Measurements from ENCODE around the gene CDK7. TPM values are rescaled to one million over a fixed set of nuclear protein-coding genes. Genes with fewer than 3 reads are reported as not detected.

The CDK7 gene
- total RNA-seq, 6 experiments from 2014 or later = 6.0 to 10.0 (median 8.1) TPM

DNA sequence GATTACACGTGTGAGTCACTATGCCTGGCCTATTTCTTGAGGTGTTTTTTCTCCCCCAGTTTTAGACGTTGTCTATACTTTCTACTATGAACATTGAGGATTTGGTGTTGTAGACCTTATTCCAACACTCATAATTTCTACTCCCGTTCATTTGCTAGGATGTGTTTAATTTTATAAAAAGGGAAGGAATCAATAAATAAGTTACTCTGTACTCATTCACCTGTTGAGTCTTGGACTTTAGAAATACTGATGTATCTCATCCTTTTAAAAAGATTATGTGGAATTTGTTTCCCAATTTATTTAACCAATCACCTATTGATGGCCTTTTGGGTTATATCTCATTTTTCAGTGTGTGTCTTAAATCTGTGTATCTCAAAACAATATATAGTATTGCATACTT is 3.2 kb downstream of the CDK7 start:
- Histone ChIP-seq H3K36me3 (peaks cover 0 to 6% (median 2%) of the 10 kb centered on the region in 4 donors), H3K4me1 (peaks cover 0 to 11% (median 5%) of the 10 kb centered on the region in 4 donors), H3K9me3 (no peaks in the 10 kb centered on the region), H3K27me3 (no peaks in the 10 kb centered on the region), H3K4me3 (no peak overlapping the region), H3K27ac (no peak overlapping the region)
- DNase-seq = no peak
- TF ChIP-seq, protein P1, sequence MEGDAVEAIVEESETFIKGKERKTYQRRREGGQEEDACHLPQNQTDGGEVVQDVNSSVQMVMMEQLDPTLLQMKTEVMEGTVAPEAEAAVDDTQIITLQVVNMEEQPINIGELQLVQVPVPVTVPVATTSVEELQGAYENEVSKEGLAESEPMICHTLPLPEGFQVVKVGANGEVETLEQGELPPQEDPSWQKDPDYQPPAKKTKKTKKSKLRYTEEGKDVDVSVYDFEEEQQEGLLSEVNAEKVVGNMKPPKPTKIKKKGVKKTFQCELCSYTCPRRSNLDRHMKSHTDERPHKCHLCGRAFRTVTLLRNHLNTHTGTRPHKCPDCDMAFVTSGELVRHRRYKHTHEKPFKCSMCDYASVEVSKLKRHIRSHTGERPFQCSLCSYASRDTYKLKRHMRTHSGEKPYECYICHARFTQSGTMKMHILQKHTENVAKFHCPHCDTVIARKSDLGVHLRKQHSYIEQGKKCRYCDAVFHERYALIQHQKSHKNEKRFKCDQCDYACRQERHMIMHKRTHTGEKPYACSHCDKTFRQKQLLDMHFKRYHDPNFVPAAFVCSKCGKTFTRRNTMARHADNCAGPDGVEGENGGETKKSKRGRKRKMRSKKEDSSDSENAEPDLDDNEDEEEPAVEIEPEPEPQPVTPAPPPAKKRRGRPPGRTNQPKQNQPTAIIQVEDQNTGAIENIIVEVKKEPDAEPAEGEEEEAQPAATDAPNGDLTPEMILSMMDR (IDR thresholded peaks at IDR 0.05) = no peak
- TF ChIP-seq POLR2A (IDR thresholded peaks at IDR 0.05) = no peak
- no peak for ATAC-seq
- 73% methylated on average over 3 of the region's 3 CpGs for WGBS (ENCODE audit: insufficient coverage, low coverage, low lambda C conversion rate, missing lambda C conversion rate)
- intact Hi-C loops (cut with DNase I) = no loop called here

DNA sequence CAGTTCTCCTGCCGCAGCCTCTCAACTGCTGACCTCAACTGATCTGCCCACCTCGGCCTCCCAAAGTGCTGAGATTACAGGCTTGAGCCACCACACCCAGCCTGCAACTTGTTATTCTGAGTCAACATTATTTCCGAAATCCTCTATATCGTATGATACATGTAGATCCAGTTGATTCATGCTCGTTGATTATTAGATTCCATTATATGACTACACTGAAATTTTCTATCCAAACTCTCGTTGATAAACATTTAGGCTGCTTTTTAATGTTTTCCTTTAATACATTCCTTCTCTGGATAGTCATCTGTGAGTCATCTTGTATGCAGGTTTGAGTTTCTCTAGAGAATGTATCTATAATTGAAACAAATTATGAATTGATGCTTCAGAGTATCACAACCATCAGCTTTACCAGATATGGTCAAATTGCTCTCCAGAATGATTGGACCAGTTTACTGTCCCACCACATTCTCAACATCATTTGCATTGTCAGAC is 4.1 kb downstream of the CDK7 start:
- DNase-seq = no peak
- intact Hi-C loops (cut with DNase I) = no loop called here
- H3K4me3 ChIP-seq = no peak overlapping the region
- peaks cover 0 to 14% (median 5%) of the 10 kb centered on the region in 4 donors for H3K4me1 ChIP-seq
- H3K36me3 ChIP-seq = peaks cover 0 to 6% (median 2%) of the 10 kb centered on the region in 4 donors
- no peak overlapping the region for H3K27ac ChIP-seq
- ATAC-seq = no peak
- TF ChIP-seq, protein P1 (IDR thresholded peaks at IDR 0.05) = no peak
- no peak for TF ChIP-seq POLR2A (IDR thresholded peaks at IDR 0.05)
- no peaks in the 10 kb centered on the region for H3K27me3 ChIP-seq
- WGBS (ENCODE audit: insufficient coverage, low coverage, low lambda C conversion rate, missing lambda C conversion rate) = 64% methylated on average over 4 of the region's 6 CpGs
- no peaks in the 10 kb centered on the region for H3K9me3 ChIP-seq

DNA sequence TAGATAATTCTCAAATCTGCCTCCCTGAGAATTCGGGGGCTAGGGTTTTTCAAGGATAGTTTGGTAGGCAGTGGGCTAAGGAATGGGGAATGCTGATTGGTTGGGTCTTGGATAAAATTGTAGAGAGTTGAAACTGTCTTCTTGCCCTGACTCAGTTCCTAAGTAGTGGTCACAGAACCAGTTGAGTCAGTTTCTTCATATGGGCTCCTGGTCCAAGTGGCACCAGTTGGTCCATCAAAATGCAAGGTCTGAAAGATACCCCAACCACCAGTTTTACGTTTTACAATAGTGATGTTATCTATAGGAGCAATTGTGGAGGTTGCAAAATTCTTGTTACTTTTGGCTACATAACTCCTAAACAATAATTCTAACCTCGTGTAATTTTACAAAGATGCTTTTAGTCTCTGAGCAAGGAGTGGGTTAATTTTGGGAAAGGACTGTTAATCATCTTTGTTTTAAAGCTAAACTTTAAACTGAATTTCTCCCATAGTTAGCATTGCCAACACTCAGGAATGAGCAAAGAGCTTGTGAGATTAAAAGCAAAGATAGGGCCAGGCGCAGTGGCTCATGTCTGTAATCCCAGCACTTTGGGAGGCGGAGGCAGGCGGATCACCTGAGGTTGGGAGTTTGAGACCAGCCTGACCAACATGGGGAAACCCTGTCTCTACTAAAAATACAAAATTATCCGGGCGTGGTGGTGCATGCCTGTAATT is 7.7 kb downstream of the CDK7 start:
- intact Hi-C loops (cut with DNase I) = no loop called here
- H3K9me3 ChIP-seq = no peaks in the 10 kb centered on the region
- H3K27ac ChIP-seq = no peak overlapping the region
- peak in 2 of 4 donors; percentile 44 to 56 for ATAC-seq
- no peaks in the 10 kb centered on the region for H3K27me3 ChIP-seq
- 81% methylated on average over 6 of the region's 8 CpGs for WGBS (ENCODE audit: insufficient coverage, low coverage, low lambda C conversion rate, missing lambda C conversion rate)
- peaks cover 0 to 10% (median 0%) of the 10 kb centered on the region in 4 donors for H3K4me1 ChIP-seq
- H3K36me3 ChIP-seq = peaks cover 0 to 6% (median 2%) of the 10 kb centered on the region in 4 donors
- H3K4me3 ChIP-seq = no peak overlapping the region
- no peak for DNase-seq
- TF ChIP-seq, protein P1 (IDR thresholded peaks at IDR 0.05) = no peak
- no peak for TF ChIP-seq POLR2A (IDR thresholded peaks at IDR 0.05)

DNA sequence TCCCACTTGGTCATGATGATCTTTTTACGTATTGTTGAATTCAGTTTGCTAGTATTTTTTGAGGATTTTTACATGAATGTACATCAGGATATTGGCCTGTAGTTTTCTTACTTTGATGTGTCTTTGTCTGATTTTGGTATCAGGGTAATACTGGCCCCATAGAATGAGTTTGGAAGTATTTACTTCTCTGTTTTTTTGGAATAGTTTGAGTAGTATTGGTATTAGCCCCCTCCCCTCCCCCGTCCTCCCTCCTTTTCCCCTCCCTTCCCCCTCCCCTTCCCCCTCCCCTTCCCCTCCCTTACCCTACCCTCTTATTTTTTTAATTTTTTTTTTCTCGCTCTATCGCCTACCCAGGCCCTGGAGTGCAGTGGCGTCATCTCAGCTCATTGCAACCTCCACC is 10.3 kb downstream of the CDK7 start:
- WGBS (ENCODE audit: insufficient coverage, low coverage, low lambda C conversion rate, missing lambda C conversion rate) = 91% methylated on average over 3 of the region's 5 CpGs
- Histone ChIP-seq H3K36me3 (peaks cover 0 to 3% (median 0%) of the 10 kb centered on the region in 4 donors), H3K4me3 (no peak overlapping the region), H3K4me1 (peaks cover 0 to 10% (median 0%) of the 10 kb centered on the region in 4 donors), H3K27ac (no peak overlapping the region), H3K9me3 (no peaks in the 10 kb centered on the region), H3K27me3 (no peaks in the 10 kb centered on the region)
- TF ChIP-seq POLR2A (IDR thresholded peaks at IDR 0.05) = no peak
- TF ChIP-seq, protein P1 (IDR thresholded peaks at IDR 0.05) = no peak
- ATAC-seq (no peak), DNase-seq (no peak)
- intact Hi-C loops (cut with DNase I) = no loop called here
